ENCODE measurements around the gene ACKR4.
"Not testable (repeated sequence)": the region's sequence is repeated elsewhere in the genome, so short reads cannot be mapped to it uniquely, and the experiment has no call there.

- TF ChIP-seq, protein P1, sequence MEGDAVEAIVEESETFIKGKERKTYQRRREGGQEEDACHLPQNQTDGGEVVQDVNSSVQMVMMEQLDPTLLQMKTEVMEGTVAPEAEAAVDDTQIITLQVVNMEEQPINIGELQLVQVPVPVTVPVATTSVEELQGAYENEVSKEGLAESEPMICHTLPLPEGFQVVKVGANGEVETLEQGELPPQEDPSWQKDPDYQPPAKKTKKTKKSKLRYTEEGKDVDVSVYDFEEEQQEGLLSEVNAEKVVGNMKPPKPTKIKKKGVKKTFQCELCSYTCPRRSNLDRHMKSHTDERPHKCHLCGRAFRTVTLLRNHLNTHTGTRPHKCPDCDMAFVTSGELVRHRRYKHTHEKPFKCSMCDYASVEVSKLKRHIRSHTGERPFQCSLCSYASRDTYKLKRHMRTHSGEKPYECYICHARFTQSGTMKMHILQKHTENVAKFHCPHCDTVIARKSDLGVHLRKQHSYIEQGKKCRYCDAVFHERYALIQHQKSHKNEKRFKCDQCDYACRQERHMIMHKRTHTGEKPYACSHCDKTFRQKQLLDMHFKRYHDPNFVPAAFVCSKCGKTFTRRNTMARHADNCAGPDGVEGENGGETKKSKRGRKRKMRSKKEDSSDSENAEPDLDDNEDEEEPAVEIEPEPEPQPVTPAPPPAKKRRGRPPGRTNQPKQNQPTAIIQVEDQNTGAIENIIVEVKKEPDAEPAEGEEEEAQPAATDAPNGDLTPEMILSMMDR (conservative IDR thresholded peaks at IDR 0.05; ENCODE audit: low read length): not testable (repeated sequence)
- TF ChIP-seq EZH2phosphoT487 (IDR thresholded peaks at IDR 0.05; ENCODE audit: borderline replicate concordance): not testable (repeated sequence)
Observed at GRCh38 chr3:132600614-132601013, 3.5 kb downstream of the ACKR4 start.

Data from Loucy (cell line).